Putamen (tissue), 1 donor: ENCODE results near the gene ZNF608.

Source experiments
- DNase-seq: peaks from one replicate; pipeline ENCODE4 v3.0.0-alpha.2; 2016; ENCODE audit warnings: low spot score

ZNF608 gene

DNA sequence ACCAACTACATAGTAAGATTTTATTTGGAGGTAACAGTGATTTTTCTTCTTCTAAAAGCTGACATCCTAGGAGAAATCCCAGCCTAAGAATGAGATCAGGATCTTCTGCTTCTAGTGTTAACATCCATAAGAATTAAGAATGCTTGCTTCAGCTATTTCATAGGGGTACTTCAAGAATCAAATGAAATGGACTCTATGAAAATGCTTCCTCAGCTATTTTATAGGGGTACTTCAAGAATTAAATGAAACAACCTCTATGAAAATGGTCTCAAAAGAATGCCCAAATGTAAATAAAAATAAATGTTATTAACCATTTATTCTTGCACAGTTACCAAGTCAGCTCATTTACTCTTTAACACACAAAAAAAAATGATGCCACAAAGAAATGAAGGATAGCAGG, 31.5 kb downstream of the ZNF608 start:
- no peak for DNase-seq

DNA sequence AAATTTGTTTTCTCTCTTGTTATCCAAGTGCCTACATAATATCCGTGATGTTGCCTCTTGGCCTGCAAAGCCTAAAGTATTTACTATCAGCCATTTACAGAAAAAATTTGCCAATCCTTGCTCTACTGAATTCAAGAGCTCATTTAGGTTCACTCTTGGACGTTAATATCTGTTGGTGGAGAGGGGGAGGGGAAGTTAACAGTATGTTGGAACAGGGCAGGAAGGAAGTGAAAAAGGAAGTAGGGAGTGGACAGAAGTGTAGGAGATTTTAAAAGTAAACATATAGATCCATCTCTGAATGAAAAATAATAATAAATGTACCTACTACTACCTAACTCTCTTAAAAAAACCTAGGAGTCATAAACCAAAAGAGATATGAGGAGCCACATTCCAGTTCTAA, 32.8 kb downstream of the ZNF608 start:
- no peak for DNase-seq

DNA sequence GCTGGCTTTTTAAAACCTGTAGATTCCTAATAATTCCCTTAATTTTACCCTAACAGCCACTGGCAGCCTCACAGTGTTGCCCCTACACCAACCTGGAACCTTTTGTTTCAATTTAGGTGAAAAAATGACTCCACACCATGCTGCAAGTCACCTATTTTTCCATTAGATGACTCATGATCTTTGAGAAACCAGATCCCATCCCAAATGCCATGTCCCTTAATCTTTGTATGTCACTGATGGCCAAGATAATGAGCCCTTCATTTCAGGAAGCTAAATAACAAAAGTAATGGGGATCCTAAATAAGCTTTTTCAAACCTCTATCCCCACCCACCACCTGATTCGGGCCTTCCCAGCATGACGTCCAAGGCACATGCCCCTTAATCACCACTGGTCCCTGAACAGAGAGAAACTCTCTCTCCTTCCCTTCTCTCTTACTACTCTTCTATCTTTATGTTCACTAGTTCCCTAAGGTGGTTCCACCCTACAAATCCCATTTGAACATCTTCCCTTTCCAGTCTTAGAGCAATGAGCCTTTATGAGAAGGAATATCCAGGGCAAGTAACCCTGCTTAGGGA, 33.6 kb downstream of the ZNF608 start:
- no peak for DNase-seq

DNA sequence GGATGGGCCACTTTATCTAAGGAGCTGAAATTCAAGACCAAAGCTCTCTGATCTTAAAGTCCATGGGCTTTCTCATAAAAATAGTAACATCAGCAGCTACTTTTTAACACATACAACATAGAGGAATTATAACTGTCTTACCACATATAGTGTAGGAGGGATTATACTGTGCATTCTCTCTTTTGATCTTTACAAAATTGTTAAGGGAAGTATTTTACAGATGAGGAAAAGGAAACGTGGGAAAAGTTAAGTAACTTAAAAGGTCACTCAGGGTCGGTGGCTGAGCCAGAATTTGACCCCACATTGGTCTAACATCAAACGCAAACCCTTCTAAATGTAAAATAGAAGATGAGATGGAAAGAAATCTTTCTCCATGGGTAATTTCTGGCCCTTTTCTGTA, 38.4 kb downstream of the ZNF608 start:
- no peak for DNase-seq

DNA sequence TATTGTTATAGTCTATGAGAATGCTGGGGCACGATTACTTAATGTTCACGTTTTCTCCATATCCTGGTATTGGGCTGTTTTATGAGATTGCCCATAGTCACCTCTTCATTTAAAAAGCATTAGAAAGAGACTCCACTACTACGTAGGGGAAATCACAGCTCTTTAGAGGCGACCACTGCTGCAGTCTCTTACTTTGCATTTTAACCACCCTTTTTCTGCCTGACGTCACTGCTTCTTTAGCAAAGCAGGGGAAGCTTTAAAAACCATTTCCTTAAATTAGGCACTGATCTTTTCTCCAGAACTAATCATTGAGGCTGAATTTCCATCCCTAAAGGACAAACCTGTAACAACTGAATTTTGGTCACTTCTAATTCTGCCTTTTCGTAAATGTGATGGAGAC, 38.9 kb downstream of the ZNF608 start:
- DNase-seq = no peak

DNA sequence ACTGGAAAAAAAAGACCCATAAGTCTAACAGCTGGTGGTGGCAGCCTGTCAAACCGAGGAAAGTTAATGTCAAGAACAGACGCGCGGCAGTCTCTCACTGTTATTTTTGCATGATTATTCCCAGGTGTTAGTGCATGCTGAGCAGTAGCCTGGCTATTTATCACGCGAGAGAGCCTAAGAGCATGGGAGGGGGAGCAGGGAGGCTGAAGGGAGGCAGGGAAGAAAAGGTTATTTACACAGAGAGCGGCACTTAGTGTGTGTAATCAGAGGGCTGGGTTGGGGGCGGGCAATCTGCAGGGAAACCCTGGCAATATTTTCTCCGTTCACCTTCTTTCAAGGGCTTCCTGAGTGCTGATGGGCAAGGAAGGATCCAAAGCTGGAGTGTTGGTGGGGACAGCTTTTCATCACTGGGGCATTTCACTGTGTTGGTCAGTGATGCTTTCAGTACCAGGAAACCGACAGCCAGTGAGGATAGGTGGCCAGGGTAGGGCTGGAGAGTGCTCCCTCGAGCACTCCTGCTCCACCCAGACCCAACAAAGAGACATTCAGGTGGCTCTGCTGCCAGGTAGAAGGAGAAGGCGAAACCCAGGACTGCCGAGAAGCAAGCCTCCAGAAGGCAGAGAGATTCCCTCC, 39.6 kb downstream of the ZNF608 start:
- no peak for DNase-seq

DNA sequence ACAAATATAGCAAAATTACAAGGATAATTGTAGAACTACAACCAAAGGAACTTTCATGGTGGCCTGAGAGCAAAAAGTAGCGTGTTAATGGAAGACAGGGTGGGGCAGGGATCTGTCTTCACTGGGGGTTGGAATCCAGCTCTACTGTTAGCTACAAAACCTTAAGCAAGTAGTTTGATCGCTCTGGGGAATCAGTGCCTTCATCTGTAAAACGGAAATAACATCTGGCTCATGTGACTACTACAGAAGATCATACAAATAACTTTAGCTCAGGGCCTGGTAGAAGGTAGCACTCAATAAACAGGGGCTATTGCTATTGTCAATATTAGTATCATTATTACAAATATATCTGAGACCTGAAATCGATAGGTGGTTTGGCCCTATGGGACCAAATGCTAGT, 40.4 kb downstream of the ZNF608 start:
- no peak for DNase-seq

DNA sequence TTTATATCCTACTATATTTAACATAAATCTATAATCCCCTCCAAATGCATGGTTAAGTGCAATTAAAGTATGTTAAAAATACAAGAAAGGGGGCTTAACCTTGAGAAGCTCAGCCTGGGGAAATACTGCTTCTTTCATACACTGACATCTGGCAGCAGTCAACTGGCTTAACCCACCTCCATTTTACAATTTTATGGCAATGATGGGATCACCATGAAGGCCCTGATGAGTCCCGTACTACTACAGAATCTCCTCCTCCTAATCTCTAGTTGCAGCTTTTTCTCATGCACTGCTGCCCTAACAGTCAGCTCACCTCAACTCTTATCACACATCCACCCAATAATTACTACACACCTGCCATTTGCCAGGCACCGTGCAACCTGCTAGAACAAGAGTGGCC, 40.9 kb downstream of the ZNF608 start:
- no peak for DNase-seq

DNA sequence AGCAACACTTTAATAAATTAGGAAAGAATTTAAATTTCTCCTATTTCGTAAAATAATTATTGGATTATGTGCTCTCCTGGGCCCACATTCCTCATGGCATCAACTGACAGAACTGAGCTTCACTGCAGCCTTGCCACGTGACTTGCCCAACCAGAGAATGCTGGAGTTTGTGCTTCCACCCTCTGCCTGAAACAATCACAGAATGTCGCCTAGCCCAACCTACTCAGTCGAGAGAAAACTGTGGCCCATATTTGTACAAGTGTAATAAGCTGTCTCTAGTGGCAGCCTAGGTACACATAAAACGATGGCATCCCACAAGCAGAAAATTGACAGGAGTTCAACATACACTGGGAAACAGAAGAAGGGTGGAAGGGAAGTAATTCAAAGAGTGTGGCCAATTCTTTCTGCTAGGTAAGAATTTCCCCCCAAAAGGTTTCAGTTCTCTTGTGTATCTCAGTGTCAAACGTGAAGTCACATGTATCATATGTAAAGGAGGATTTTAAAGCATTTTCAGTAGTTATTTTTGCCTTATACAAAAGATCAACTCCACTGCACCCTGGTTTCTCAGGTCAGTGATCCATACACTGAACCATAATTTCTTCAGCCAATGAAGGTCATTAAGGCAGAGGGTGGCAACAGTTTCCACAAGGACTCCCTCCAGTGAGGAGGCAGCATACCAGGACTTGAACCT, 41.7 kb downstream of the ZNF608 start:
- DNase-seq = no peak

DNA sequence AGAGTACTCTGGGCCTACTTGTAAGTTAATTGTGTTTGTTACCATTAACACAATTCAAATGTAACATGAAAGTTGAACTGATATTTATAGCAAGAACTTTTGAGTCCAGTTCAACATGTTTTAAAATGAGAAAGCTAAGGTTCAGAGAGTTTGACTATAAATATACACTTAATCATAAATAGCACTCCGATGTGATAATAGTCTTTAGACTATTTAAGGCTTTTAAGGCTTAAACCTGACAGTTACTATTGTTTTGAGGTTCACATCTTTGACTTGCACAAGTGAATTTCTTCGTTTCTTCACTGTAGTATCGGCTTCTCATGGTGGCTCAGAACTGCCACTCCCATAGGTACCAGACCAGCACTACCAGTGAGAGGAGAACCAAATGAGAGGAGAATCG, 42.4 kb downstream of the ZNF608 start:
- DNase-seq = no peak

DNA sequence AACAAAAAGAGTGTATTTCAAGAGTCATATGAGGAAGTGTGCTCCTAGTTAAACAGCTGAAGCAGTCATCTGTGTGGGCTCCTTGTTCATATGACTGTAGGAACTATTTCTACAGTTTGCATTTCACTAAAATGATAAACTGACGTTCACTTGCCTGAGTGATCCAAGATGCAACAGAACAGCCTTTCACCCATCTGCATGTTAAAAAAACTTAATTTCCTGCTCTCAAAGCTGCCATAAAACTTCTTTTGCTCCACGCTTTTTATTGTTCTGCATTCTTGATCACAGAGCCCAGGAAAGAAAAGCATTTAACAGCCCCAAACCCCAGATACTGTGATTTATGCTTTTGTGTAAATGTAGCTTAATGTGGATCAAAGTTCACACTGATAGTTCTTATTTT, 43.9 kb downstream of the ZNF608 start:
- no peak for DNase-seq

DNA sequence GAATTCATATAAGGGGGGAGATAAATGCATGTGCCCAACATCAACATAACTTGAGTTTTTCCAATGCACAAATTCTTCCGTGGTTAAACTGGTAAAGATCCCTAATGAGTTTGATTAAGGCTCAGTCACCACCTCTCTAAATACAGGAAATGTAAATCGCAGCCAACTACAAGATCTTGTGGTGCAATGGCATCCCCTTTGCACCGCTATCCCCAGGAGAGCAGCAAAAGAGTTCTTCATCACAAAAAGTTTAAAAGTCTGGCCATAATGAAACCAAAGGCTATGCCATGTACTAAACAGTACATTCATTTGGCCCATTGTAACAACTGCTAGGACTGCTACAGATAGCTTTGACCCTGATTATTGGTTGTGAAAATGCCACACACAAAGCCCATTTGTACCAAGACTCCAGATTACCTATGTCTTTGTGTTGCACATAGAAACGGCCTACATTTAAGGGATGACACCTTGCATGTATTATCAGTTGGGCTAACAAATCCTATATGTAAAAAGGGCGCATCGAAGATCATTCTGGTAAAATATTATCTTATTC, 44.5 kb downstream of the ZNF608 start:
- DNase-seq = no peak

DNA sequence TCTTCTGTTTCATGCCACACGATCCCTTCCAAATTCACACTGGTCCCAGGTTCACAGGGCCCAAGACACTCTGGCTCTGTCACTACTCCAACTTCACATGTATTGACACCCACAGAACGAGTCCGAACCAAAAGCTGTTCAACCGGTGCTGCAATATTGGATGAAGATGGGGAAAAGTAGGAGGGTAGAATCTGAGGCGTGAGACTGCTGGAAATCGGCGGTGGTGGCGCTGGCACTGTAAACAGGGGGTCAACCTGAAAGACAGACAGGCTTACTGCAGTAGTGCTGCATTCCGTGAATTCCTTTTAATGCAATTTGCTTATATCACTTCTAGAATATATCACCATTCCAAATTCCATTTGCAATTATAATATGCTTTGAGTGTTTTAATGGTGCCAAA, 45.4 kb downstream of the ZNF608 start:
- no peak for DNase-seq

DNA sequence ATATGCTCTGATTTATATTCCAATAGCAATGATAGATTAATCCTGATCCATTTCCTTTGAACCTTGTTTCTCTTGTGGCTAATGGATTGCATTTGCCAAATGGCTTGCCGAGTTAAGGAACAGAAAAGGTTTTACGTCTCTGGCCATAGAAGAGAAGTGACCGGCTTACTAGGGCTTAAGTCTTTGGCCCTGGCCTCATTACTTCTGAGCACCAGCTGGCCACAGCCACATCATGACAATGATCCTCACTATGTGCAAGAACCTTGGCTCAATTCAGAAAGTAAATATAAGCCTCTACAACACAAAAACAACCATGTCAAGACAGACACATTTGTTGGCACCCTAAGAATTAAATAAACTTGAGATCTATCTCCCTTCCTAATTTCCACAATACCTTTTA, 46.1 kb downstream of the ZNF608 start:
- DNase-seq = no peak

DNA sequence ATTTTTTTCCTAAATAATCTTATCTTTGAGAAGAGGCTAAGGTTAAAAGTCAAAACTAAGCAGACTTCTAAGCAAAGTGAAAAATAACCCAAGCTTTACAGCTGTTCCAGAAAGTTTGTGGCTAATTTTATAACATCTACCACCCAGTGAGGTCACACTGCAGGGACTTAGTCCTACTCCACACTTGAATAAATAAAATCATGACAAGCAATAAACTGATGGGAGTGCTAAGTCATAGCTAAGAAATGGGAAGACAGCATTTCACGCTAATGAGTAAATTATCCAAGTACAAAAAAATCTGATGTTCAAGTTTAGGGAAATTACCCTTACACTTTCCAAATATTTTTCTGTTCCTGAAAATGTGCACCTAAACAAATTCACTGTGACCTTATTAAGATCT, 47.7 kb downstream of the ZNF608 start:
- DNase-seq = no peak

DNA sequence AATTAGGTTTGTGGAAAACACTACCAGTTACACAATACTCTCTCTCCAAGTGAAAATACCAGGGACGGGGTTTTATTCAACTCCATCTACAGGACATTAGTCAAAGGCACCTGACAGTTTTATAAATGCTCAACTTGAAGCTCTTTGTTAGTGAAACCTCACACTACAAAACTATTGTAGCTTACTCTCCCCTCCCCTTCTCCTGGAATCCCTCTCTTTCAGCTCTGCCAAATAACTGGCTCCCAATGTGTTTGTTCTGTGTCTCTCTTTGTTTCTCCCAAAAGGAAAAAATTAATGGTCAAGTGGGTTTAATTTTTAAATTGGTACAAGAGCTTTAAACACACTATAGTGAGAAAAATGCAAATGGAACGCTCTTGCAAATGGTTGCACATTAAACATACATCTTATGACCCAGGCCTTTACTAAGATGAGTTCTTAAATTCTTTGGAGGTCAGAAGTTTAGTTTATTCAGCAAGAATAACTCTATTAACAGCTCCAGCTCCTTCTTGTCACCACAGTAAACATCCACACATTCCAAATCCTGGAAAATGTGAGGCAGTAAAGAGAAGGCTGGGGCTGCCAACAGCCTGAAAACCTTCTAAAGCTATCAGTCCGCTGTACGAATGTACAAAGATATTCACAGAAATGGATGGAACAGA, 48.4 kb downstream of the ZNF608 start:
- no peak for DNase-seq

DNA sequence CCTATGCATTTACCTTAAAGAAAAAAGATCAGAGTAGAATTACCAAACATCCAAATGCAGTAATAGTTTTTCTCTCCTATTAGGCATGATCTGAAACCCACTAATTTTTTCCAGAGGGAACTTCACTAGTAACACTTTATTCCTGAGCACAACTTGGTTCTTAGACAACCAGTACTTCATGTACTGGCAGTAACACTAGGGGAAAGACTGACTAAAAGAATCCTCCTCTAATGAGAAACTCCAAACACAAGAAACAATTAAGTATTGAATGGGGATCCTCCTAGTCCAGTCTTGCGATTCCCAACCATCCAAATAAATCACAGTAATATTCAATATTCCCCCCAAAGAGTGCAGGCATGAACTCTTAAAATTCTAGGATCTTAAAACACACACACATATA, 48.9 kb downstream of the ZNF608 start:
- no peak for DNase-seq

DNA sequence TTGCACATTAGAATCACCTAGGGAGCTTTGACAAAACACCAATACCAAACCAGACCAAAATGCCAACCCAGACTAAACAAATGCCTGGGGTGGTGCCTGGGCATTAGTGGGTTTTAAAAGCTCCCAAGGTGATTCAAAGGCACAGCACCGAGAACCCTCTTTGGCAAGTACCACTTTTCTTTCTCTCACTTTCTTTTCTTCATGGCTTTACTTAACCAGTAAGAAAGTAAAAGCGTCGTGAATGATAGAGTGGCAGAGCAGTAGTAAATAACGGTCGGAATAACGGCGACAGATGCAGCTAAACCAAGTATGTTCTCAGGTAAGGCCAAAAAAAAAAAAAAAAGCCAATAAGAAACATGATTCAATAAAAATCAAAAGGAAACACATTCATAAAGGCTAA, 49.5 kb downstream of the ZNF608 start:
- DNase-seq = no peak
